ENCODE data around the gene SHISAL2B. TPM values are rescaled to one million over a fixed set of nuclear protein-coding genes. Genes with fewer than 3 reads are reported as not detected.

Gene SHISAL2B
- total RNA-seq, 2 donors from 2014 or later = not detected

GRCh38 chr5:64742821-64743220 is 52.5 kb downstream of the SHISAL2B start:
- Mint-ChIP-seq H3K9me3 (no peaks in the 10 kb centered on the region), H3K4me3 (no peak overlapping the region), H3K27me3 (no peaks in the 10 kb centered on the region), H3K36me3 (ENCODE audit: low read depth) (peaks cover 41% of the 10 kb centered on the region), H3K4me1 (peaks cover 6% of the 10 kb centered on the region), H3K27ac (no peak overlapping the region)
- no peak for ATAC-seq (replicated peaks)

GRCh38 chr5:64744914-64745313 is 54.6 kb downstream of the SHISAL2B start:
- Mint-ChIP-seq H3K4me1 (no peaks in the 10 kb centered on the region), H3K9me3 (no peaks in the 10 kb centered on the region), H3K27me3 (no peaks in the 10 kb centered on the region), H3K36me3 (ENCODE audit: low read depth) (peaks cover 20% of the 10 kb centered on the region), H3K27ac (no peak overlapping the region), H3K4me3 (no peak overlapping the region)
- no peak for ATAC-seq (replicated peaks)

GRCh38 chr5:64746446-64746845 is 56.1 kb downstream of the SHISAL2B start:
- peak; percentile 56 for ATAC-seq (replicated peaks)
- no peak overlapping the region for H3K4me3 Mint-ChIP-seq
- H3K27ac Mint-ChIP-seq = no peak overlapping the region
- no peaks in the 10 kb centered on the region for H3K4me1 Mint-ChIP-seq
- no peaks in the 10 kb centered on the region for H3K9me3 Mint-ChIP-seq
- no peaks in the 10 kb centered on the region for H3K27me3 Mint-ChIP-seq
- peaks cover 12% of the 10 kb centered on the region for H3K36me3 Mint-ChIP-seq (ENCODE audit: low read depth)

- H3K27me3 Mint-ChIP-seq = no peaks in the 10 kb centered on the region
- H3K4me1 Mint-ChIP-seq = no peaks in the 10 kb centered on the region
- no peak overlapping the region for H3K27ac Mint-ChIP-seq
- no peak overlapping the region for H3K4me3 Mint-ChIP-seq
- no peaks in the 10 kb centered on the region for H3K9me3 Mint-ChIP-seq
- ATAC-seq (replicated peaks) = no peak
- peaks cover 17% of the 10 kb centered on the region for H3K36me3 Mint-ChIP-seq (ENCODE audit: low read depth)
Measured at GRCh38 chr5:64749385-64749784, 59.1 kb downstream of the SHISAL2B start.

- Mint-ChIP-seq H3K4me3 (no peak overlapping the region), H3K4me1 (peaks cover 4% of the 10 kb centered on the region), H3K36me3 (ENCODE audit: low read depth) (peaks cover 33% of the 10 kb centered on the region), H3K9me3 (no peaks in the 10 kb centered on the region), H3K27me3 (no peaks in the 10 kb centered on the region), H3K27ac (no peak overlapping the region)
- ATAC-seq (replicated peaks) = no peak
Measured at GRCh38 chr5:64754066-64754465, 63.8 kb downstream of the SHISAL2B start.

GRCh38 chr5:64758901-64759300 is 68.6 kb downstream of the SHISAL2B start:
- no peak overlapping the region for H3K4me3 Mint-ChIP-seq
- H3K27me3 Mint-ChIP-seq = no peaks in the 10 kb centered on the region
- ATAC-seq (replicated peaks) = no peak
- H3K27ac Mint-ChIP-seq = no peak overlapping the region
- H3K4me1 Mint-ChIP-seq = peaks cover 9% of the 10 kb centered on the region
- H3K9me3 Mint-ChIP-seq = no peaks in the 10 kb centered on the region
- H3K36me3 Mint-ChIP-seq (ENCODE audit: low read depth) = peaks cover 60% of the 10 kb centered on the region

- Mint-ChIP-seq H3K9me3 (no peaks in the 10 kb centered on the region), H3K27me3 (no peaks in the 10 kb centered on the region), H3K4me1 (peaks cover 14% of the 10 kb centered on the region), H3K27ac (no peak overlapping the region), H3K4me3 (no peak overlapping the region), H3K36me3 (ENCODE audit: low read depth) (peaks cover 60% of the 10 kb centered on the region)
- no peak for ATAC-seq (replicated peaks)
Measured at GRCh38 chr5:64759960-64760660, 69.8 kb downstream of the SHISAL2B start.

GRCh38 chr5:64763948-64764503 is 73.7 kb downstream of the SHISAL2B start:
- H3K4me1 Mint-ChIP-seq = peaks cover 27% of the 10 kb centered on the region
- ATAC-seq (replicated peaks) = no peak
- no peak overlapping the region for H3K4me3 Mint-ChIP-seq
- no peaks in the 10 kb centered on the region for H3K9me3 Mint-ChIP-seq
- no peaks in the 10 kb centered on the region for H3K27me3 Mint-ChIP-seq
- peaks cover 72% of the 10 kb centered on the region for H3K36me3 Mint-ChIP-seq (ENCODE audit: low read depth)
- H3K27ac Mint-ChIP-seq = no peak overlapping the region

- Mint-ChIP-seq H3K4me3 (peak overlapping the region; percentile 93), H3K4me1 (peaks cover 35% of the 10 kb centered on the region), H3K27me3 (no peaks in the 10 kb centered on the region), H3K9me3 (no peaks in the 10 kb centered on the region), H3K36me3 (ENCODE audit: low read depth) (peaks cover 53% of the 10 kb centered on the region), H3K27ac (peak overlapping the region; percentile 1)
- no peak for ATAC-seq (replicated peaks)
Measured at GRCh38 chr5:64765804-64766504, 75.7 kb downstream of the SHISAL2B start.

GRCh38 chr5:64766941-64767340 is 76.6 kb downstream of the SHISAL2B start:
- ATAC-seq (replicated peaks) = no peak
- peaks cover 43% of the 10 kb centered on the region for H3K36me3 Mint-ChIP-seq (ENCODE audit: low read depth)
- H3K27me3 Mint-ChIP-seq = no peaks in the 10 kb centered on the region
- peak overlapping the region; percentile 93 for H3K4me3 Mint-ChIP-seq
- H3K27ac Mint-ChIP-seq = peak overlapping the region; percentile 99
- no peaks in the 10 kb centered on the region for H3K9me3 Mint-ChIP-seq
- peaks cover 37% of the 10 kb centered on the region for H3K4me1 Mint-ChIP-seq

Other genes with a start within 250 kb of the SHISAL2B start
- not detected for gene RGS7BP, start 184.5 kb upstream of the SHISAL2B start, total RNA-seq
- 10 to 100 TPM; 24.5 to 28.2 TPM for gene SREK1IP1, start 78.2 kb downstream of the SHISAL2B start, total RNA-seq
- 10 to 100 TPM; 26.7 to 32.5 TPM for gene CWC27, start 78.4 kb downstream of the SHISAL2B start, total RNA-seq

Data from activated T-helper 17 cell treated with anti-CD3 and anti-CD28 coated beads, Interleukin-2, amount 50 U/mL, for 72 hours (primary cell).